ENCODE results near the gene TARS2. TPM values are rescaled to one million over a fixed set of nuclear protein-coding genes. Genes with fewer than 3 reads are reported as not detected.
A peak's percentile ranks its signal among the peaks of the same experiment; 100 is the strongest.

TARS2 gene
- total RNA-seq, 4 donors from 2014 or later: 4.6 to 22.6 (median 10.2) TPM

GRCh38 chr1:150548632-150549495 lies 61.6 kb downstream of the TARS2 start, which contains the start of gene ADAMTSL4:
TSS of gene ADAMTSL4 (plus strand) at chr1:150549408. CDS start at chr1:150552289, 2,881 bp downstream.
- intact Hi-C loops (cut with DNase I; ENCODE audit: low total_unique reads): no loop called here
- no peaks in the 10 kb centered on the region for H3K9me3 ChIP-seq
- peak within 1 kb of the TSS; percentile 93 to 98 for H3K27ac ChIP-seq
- no peaks in the 10 kb centered on the region for H3K27me3 ChIP-seq
- TF ChIP-seq POLR2A (IDR thresholded peaks at IDR 0.05) (peak in 1 of 2 donors; percentile 50), CTCF (IDR thresholded peaks at IDR 0.05) (peak in 2 of 4 experiments; percentile 29 to 35)
- no peaks in the 10 kb centered on the region for H3K36me3 ChIP-seq
- peaks cover 0 to 14% of the 10 kb centered on the region in 2 donors for H3K4me1 ChIP-seq
- peak within 1 kb of the TSS; percentile 36 to 75 for H3K4me3 ChIP-seq
- DNase-seq: peak; percentile 57 to 79

GRCh38 chr1:150549496-150550221 lies 62.4 kb downstream of the TARS2 start:
- intact Hi-C loops (cut with DNase I; ENCODE audit: low total_unique reads): no loop called here
- Histone ChIP-seq H3K4me1 (peaks cover 0 to 14% of the 10 kb centered on the region in 2 donors), H3K27ac (peak overlapping the region; percentile 93 to 98), H3K36me3 (no peaks in the 10 kb centered on the region), H3K9me3 (no peaks in the 10 kb centered on the region), H3K4me3 (peak overlapping the region; percentile 36 to 75), H3K27me3 (no peaks in the 10 kb centered on the region)
- TF ChIP-seq CTCF (IDR thresholded peaks at IDR 0.05): no peak
- no peak for TF ChIP-seq POLR2A (IDR thresholded peaks at IDR 0.05)
- peak; percentile 63 for DNase-seq

DNA sequence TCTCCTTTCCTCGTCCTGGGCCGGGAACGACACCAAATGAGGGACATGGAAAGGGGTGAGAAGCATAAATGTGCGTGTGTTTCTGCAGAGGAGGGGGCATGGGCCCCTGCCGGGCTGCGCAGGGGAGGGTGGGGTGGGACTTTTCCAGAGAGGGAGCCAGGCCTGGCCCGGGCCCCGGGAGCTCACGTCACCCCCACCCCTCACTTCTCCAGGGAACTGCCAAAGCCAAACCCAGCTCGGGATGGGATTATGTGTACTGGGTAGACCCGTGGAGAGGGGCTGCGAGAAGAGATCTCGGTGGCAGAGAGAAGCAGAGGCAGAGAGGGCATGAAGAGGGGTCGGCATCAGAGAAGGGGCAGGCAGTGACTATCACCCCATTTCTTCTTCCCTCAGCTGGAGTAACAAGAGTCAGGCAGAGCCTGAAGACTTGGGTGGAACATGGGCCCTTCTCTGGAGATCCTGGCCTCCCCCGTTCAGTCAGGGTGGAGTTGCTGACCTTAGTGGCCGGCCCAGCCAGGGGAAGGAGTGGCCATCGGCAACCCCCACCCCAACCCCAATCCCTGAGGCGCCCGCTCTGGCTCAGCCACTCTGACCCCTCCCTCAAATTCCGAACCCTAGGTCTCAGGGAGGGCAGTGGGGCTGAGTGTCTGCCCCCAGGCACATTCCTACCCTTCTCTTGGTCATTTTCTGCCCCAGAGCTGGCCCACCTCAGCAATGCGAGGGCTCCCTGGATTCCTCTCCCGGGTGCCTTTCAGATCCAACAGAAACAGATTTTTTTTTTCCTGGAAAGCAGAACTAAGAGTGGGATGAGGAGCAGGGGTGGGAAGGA lies 63.2 kb downstream of the TARS2 start:
- peak overlapping the region; percentile 36 to 75 for H3K4me3 ChIP-seq
- H3K9me3 ChIP-seq: no peaks in the 10 kb centered on the region
- TF ChIP-seq CTCF (IDR thresholded peaks at IDR 0.05) (no peak), POLR2A (IDR thresholded peaks at IDR 0.05) (peak in 1 of 2 donors; percentile 13)
- no peaks in the 10 kb centered on the region for H3K27me3 ChIP-seq
- no peaks in the 10 kb centered on the region for H3K36me3 ChIP-seq
- peaks cover 0 to 14% of the 10 kb centered on the region in 2 donors for H3K4me1 ChIP-seq
- intact Hi-C loops (cut with DNase I; ENCODE audit: low total_unique reads): no loop called here
- peak overlapping the region; percentile 93 to 98 for H3K27ac ChIP-seq
- DNase-seq: peak; percentile 72 to 82

GRCh38 chr1:150551051-150551783 lies 64.0 kb downstream of the TARS2 start:
- no peaks in the 10 kb centered on the region for H3K9me3 ChIP-seq
- H3K4me1 ChIP-seq: peaks cover 0 to 14% of the 10 kb centered on the region in 2 donors
- TF ChIP-seq CTCF (IDR thresholded peaks at IDR 0.05): no peak
- no peak for TF ChIP-seq POLR2A (IDR thresholded peaks at IDR 0.05)
- no peak overlapping the region for H3K4me3 ChIP-seq
- no peak for DNase-seq
- intact Hi-C loops (cut with DNase I; ENCODE audit: low total_unique reads): no loop called here
- no peaks in the 10 kb centered on the region for H3K36me3 ChIP-seq
- peak overlapping the region; percentile 93 to 98 for H3K27ac ChIP-seq
- H3K27me3 ChIP-seq: no peaks in the 10 kb centered on the region

Measured in uterus (tissue), 4 donors.